Gastrocnemius medialis (tissue), 4 donors: ENCODE measurements around the gene PSMD9. TPM values are rescaled to one million over a fixed set of nuclear protein-coding genes. Genes with fewer than 3 reads are reported as not detected.
A peak's percentile ranks its signal among the peaks of the same experiment; 100 is the strongest.

ENCODE experiments used
- ATAC-seq, 2 donors: fragments of 150-250 bp; one replicate each; pipeline ENCODE4 v1.9.1; 2016
- DNase-seq, 2 donors: peaks; one replicate each; pipeline ENCODE4 v3.0.0-alpha.2; 2019
- H3K27ac ChIP-seq, 4 donors: fragments of 200-600 bp; sonication (generic); 1 replicate in 1 of 4; 2 replicates in 3 of 4; pipeline ENCODE4 v1.5.1; 2016 to 2018; ENCODE audit warnings: mild to moderate bottlenecking in 2 of 4, moderate library complexity in 1 of 4
- H3K27me3 ChIP-seq, 3 donors: fragments of 200-600 bp; sonication (generic) in 2 of 3; 1 replicate in 1 of 3; 2 replicates in 2 of 3; pipeline versions ENCODE4 v1.5.1 to v1.6.0; 2016 to 2019; ENCODE audit warnings: mild to moderate bottlenecking in 1 of 3, moderate library complexity in 1 of 3
- H3K36me3 ChIP-seq, 2 donors: fragments of 200-600 bp; sonication (generic) in 1 of 2; one replicate each; pipeline ENCODE4 v1.5.1; 2017 to 2018
- H3K4me1 ChIP-seq, 2 donors: fragments of 200-600 bp; sonication (generic) in 1 of 2; one replicate each; pipeline ENCODE4 v1.5.1; 2016 to 2017; ENCODE audit warnings: mild to moderate bottlenecking in 2 of 2
- H3K4me3 ChIP-seq, 4 donors: fragments of 200-600 bp; sonication (generic) in 3 of 4; 1 replicate in 1 of 4; 2 replicates in 3 of 4; pipeline ENCODE4 v1.5.1; 2016 to 2019; ENCODE audit warnings: mild to moderate bottlenecking in 2 of 4
- H3K9me3 ChIP-seq, 3 donors: fragments of 200-600 bp; sonication (generic) in 2 of 3; 1 replicate in 1 of 3; 2 replicates in 2 of 3; pipeline ENCODE4 v1.5.1; 2016 to 2019
- POLR2A ChIP-seq, 2 donors: fragments of 450-650 bp; IDR thresholded peaks; one replicate each; pipeline ENCODE4 v1.6.1; 2017; ENCODE audit warnings: antibody characterized with exemption in 2 of 2, mild to moderate bottlenecking in 2 of 2, moderate library complexity in 2 of 2
- in situ Hi-C, 4 donors: fragments of 200-750 bp; cut with MboI; loops; one replicate each; pipeline versions ENCODE4 v1.15.0 to v1.8.0; 2017; ENCODE audit warnings: low sequenced_read_pairs in 4 of 4
- intact Hi-C: fragments of 100-400 bp; cut with DNase I; formaldehyde crosslinking; loops from one replicate; pipeline ENCODE4 v1.15.1; 2023; ENCODE audit warnings: low total_unique reads
- total RNA-seq, 4 donors: library from RNA; depleted of rRNA; stranded (reverse); fragments of >200 nt; gene quantifications; one replicate each; pipeline versions ENCODE4 v1.1.0 to v1.2.3, GENCODE V29; 2016
- TF ChIP-seq, protein P1 (sequence below), 5 experiments: fragments of 450-650 bp in 3 of 5; fragments of 200-600 bp in 2 of 5; sonication (generic) in 2 of 5; IDR thresholded peaks in 4 of 5; conservative IDR thresholded peaks in 1 of 5; 1 replicate in 4 of 5; 2 replicates in 1 of 5; pipeline ENCODE4 v1.5.1; 2016 to 2019; ENCODE audit warnings: antibody characterized with exemption in 5 of 5, mild to moderate bottlenecking in 3 of 5, moderate library complexity in 3 of 5

Gene PSMD9
- total RNA-seq, 4 donors from 2014 or later, result 16.5 to 84.9 (median 47.0) TPM

DNA sequence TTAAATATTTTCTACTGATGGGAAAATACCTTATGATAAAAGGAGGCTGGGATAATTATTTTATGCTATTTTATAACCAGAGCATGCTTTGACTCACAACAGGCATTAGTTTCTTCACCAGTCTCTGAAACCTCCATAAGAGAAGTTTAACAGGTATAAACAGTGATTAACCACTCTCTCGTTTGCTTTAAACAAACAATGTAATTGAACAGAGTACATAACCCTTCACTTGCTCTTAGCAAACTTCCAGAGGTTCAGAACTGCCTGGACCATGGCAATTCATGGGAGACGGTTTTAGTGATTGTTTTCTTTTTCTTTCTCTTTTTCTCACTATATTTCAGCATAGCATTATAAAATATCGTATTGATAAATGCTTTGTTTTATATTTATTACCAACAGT lies 65.1 kb downstream of the PSMD9 start:
- Histone ChIP-seq H3K27me3 (no peaks in the 10 kb centered on the region), H3K4me3 (no peak overlapping the region), H3K36me3 (no peaks in the 10 kb centered on the region), H3K27ac (no peak overlapping the region), H3K9me3 (no peaks in the 10 kb centered on the region), H3K4me1 (no peaks in the 10 kb centered on the region)
- intact Hi-C loops, result loop anchor here (2.0 to 5.0 kb wide), 2 partner anchors 73 to 1336 kb away; no protein-coding TSS in a partner anchor
- no peak for DNase-seq
- no peak for TF ChIP-seq POLR2A (IDR thresholded peaks at IDR 0.05)
- TF ChIP-seq, protein P1, sequence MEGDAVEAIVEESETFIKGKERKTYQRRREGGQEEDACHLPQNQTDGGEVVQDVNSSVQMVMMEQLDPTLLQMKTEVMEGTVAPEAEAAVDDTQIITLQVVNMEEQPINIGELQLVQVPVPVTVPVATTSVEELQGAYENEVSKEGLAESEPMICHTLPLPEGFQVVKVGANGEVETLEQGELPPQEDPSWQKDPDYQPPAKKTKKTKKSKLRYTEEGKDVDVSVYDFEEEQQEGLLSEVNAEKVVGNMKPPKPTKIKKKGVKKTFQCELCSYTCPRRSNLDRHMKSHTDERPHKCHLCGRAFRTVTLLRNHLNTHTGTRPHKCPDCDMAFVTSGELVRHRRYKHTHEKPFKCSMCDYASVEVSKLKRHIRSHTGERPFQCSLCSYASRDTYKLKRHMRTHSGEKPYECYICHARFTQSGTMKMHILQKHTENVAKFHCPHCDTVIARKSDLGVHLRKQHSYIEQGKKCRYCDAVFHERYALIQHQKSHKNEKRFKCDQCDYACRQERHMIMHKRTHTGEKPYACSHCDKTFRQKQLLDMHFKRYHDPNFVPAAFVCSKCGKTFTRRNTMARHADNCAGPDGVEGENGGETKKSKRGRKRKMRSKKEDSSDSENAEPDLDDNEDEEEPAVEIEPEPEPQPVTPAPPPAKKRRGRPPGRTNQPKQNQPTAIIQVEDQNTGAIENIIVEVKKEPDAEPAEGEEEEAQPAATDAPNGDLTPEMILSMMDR (IDR thresholded peaks at IDR 0.05 in 4 of 5, conservative IDR thresholded peaks at IDR 0.05 in 1 of 5), result no peak
- ATAC-seq, result no peak
- in situ Hi-C loops, result no loop called here

DNA sequence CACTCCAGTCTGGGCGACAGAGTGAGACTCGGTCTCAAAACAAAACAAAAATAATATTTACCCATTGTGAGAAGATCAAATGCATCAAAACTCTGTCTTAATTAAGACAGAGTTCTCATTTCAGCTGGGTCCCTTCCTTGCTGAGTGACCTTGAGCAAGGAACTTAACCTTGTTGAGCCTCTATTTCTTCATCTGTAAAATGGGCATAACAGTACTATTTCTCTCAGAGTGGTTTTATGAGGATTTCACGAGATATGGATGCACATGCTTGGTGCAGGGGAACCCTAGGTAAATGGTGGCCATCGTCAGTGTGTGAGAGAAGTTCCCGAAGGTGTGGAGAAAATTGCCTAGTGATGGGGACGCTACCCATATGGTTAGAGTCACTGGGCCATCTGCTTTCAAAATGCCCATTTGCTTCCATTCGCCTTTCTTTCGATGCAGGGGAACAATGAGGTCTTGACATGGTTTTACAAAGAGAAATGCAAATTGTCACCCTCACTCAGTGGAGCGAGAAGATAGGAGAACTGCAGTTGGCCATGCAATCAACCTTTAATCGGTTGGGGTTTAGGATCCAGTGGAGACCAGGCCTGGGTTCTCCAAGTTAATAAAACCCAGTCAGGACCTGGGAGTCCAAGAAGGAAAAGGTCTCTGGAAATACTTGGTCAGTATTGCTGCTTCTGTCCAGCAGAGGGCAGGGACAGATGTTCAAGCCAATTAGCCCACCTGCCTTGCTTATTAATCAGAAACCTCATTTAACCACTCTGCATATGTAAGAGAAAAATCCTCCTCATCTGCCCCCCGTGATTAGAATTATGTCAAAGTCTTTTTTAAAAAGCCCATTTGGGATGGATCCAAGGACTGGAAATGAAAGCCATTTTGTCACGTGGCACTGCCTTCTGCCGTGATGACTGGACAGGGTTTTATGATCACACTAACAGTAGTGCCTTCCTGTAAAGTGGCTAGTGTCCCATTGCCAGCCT lies 67.0 kb downstream of the PSMD9 start:
- ATAC-seq (peak in 1 of 2 donors; percentile 27), DNase-seq (no peak)
- H3K27ac ChIP-seq, result no peak overlapping the region
- no peaks in the 10 kb centered on the region for H3K4me1 ChIP-seq
- in situ Hi-C loops (no loop called here), intact Hi-C loops (loop anchor here (2.0 kb wide), 1 partner anchor 71 kb away; no protein-coding TSS in a partner anchor)
- H3K36me3 ChIP-seq, result no peaks in the 10 kb centered on the region
- no peak overlapping the region for H3K4me3 ChIP-seq
- TF ChIP-seq, protein P1 (IDR thresholded peaks at IDR 0.05 in 4 of 5, conservative IDR thresholded peaks at IDR 0.05 in 1 of 5), result peak in 4 of 5 experiments; percentile 3 to 57 (median 37)
- TF ChIP-seq POLR2A (IDR thresholded peaks at IDR 0.05), result no peak
- no peaks in the 10 kb centered on the region for H3K9me3 ChIP-seq
- no peaks in the 10 kb centered on the region for H3K27me3 ChIP-seq

DNA sequence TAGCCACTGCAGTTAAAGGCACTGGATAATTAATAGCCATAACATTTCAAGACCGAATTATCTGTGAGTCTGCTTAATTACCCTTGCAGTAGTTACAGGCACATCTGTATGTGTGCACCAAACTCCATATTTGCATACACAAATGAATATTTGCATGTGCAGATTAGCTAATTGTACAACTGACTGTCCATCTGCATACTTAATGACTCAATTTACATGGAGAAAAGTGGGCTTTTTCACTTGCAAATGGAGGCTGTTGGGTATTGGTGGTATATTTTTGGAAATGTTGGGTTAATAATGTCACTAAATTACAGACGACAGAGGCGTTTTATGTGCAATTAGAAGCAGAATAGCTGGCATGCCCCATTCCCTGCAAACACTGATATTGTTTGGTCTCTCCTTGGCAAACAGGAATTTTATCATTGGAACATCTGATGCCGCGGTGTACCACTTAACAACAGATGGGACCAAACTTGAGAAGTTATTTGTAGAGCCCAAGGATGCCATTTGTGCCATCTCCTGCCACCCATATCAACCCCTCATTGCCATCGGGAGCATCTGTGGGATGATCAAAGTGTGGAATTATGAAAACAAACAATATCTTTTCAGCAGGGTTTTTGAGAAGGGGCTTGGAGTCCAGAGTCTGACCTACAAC lies 69.4 kb downstream of the PSMD9 start:
- no peaks in the 10 kb centered on the region for H3K27me3 ChIP-seq
- H3K9me3 ChIP-seq, result no peaks in the 10 kb centered on the region
- intact Hi-C loops, result no loop called here
- in situ Hi-C loops, result no loop called here
- H3K4me1 ChIP-seq, result no peaks in the 10 kb centered on the region
- H3K4me3 ChIP-seq, result no peak overlapping the region
- TF ChIP-seq, protein P1 (IDR thresholded peaks at IDR 0.05 in 4 of 5, conservative IDR thresholded peaks at IDR 0.05 in 1 of 5), result no peak
- TF ChIP-seq POLR2A (IDR thresholded peaks at IDR 0.05), result no peak
- no peaks in the 10 kb centered on the region for H3K36me3 ChIP-seq
- DNase-seq (no peak), ATAC-seq (no peak)
- no peak overlapping the region for H3K27ac ChIP-seq

DNA sequence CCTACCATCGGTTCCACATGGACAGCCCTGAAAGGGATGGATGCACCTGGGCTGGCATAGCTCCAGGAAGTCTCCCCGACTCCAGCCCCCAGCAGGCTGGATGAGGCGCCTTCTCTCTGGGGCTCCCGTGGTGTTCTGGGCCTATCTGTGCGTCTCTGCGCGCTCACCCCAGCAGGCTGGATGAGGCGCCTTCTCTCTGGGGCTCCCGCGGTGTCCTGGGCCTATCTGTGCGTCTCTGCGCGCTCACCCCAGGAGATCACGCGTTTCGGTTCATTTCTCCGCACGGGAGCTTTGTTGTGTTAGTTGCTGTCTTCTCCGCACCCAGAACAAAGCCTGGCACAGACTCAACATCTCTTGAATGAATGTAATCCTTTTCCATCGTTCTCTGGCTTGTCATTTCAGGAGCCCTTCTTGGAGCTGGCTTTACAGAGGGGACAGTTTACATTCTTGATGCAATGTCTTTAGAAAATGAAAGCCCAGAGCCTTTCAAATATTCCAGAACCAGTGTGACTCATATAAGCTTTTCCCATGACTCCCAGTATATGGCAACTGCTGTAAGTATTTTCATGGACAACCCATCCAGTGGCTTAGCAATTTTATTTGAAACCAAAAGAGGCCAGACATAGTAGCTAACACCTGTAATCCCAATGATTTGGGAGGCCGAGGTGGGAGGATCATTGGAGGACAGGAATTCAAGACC lies 70.1 kb downstream of the PSMD9 start:
- DNase-seq (no peak), ATAC-seq (no peak)
- no peaks in the 10 kb centered on the region for H3K36me3 ChIP-seq
- no peaks in the 10 kb centered on the region for H3K27me3 ChIP-seq
- H3K4me3 ChIP-seq, result no peak overlapping the region
- no peak overlapping the region for H3K27ac ChIP-seq
- no peak for TF ChIP-seq POLR2A (IDR thresholded peaks at IDR 0.05)
- TF ChIP-seq, protein P1 (IDR thresholded peaks at IDR 0.05 in 4 of 5, conservative IDR thresholded peaks at IDR 0.05 in 1 of 5), result no peak
- H3K4me1 ChIP-seq, result no peaks in the 10 kb centered on the region
- in situ Hi-C loops (no loop called here), intact Hi-C loops (no loop called here)
- H3K9me3 ChIP-seq, result no peaks in the 10 kb centered on the region
